8988T (cell line): ENCODE data around the gene MVP.
"Not testable (repeated sequence)": the region's sequence is repeated elsewhere in the genome, so short reads cannot be mapped to it uniquely, and the experiment has no call there.

ENCODE experiments used
- DNase-seq: peaks from one replicate; pipeline ENCODE4 v3.0.0; 2011

The MVP gene

DNA sequence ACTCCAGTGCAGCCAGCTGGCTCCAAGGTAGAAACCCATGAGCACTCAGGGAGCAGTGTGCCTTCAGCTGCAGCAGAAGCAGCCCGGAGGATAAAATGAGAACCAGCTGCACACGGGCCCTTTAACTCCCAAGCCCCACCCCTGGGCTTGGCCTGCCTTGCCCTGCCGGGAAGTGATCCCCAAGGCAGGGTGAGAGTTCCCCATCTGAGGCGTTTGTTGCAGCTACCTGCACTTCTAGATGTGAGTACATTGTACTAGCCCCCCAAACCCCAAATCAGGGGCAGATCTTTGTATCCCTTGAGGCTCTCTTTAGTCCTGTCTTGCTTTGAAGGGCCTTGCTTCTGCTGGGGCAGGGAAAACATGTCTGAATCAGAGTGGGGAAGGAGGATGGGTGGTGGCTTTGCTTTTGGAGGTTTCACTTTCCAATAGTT lies at the start of gene MVP:
Gene MVP, plus strand, starts transcription at position 192 of the 431 bp plus-strand sequence. CDS start 10,088 bp downstream, outside the sequence.
- DNase-seq, result no peak

DNA sequence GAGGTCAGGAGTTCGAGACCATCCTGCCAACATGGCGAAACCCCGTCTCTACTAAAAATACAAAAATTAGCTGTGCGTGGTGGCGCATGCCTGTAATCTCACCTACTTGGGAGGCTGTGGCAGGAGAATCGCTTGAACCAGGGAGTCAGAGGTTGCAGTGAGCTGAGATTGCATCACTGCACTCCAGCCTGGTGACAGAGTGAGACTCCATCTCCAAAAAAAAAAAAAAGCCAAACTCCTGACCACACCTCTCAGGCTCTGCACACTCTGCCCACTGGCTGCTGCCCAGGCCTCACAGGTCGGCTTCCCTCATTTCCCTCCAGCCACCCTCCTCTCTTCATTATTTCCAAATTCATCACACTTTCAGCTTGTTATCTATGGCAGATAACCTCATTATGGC lies 47.9 kb upstream of the MVP start:
- not testable (repeated sequence) for DNase-seq

DNA sequence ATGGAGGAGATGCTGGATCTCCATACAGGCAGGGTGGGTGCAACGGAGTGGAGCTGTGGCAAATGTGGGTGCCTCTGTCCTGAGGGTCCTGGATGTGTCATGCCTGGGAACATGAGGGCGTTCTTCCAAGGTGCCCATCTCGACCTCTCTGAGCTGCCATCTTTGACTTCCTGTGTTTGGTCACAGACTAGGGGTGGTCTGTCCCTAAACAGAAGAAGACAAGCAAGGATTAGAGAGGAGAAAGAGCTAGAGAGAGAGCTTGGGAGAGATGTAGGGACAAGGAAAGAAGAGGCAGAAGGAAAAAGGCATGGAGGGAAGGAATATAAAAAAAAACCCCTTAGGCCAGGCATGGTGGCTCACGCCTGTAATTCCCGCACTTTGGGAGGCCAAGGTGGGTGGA lies 45.5 kb upstream of the MVP start:
- no peak for DNase-seq

DNA sequence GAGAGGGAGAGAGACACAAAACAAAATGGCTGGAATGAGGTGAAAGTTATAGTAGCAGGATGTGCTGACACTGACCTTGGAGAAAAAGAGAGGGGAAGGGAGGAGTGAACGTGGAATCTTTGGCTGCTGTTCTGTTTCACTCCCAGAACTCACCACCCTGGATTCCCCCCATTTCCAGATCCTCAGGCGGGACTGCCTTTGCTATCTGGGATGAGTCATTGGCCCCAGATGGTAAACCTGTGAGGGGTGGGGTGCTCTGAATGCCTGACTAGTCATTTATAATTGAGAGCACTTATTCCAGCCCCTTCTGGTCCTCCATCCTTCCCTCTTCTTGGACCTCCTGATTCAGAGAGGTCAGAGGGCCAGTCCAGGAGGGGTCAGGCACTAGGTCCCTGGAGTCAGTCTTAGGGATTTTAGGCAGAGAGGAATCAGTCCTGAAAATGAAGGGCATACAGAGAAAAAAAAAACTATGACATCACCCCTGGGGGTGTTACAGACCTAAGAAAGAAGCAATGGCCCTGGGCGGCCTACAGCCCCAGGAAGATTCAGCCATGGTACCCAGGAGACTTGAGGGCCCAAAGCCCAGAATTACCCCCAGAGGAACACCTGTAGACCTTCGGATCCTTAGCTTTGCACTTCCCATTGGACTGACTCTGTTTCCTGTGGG lies 44.4 kb upstream of the MVP start:
- DNase-seq, result no peak

DNA sequence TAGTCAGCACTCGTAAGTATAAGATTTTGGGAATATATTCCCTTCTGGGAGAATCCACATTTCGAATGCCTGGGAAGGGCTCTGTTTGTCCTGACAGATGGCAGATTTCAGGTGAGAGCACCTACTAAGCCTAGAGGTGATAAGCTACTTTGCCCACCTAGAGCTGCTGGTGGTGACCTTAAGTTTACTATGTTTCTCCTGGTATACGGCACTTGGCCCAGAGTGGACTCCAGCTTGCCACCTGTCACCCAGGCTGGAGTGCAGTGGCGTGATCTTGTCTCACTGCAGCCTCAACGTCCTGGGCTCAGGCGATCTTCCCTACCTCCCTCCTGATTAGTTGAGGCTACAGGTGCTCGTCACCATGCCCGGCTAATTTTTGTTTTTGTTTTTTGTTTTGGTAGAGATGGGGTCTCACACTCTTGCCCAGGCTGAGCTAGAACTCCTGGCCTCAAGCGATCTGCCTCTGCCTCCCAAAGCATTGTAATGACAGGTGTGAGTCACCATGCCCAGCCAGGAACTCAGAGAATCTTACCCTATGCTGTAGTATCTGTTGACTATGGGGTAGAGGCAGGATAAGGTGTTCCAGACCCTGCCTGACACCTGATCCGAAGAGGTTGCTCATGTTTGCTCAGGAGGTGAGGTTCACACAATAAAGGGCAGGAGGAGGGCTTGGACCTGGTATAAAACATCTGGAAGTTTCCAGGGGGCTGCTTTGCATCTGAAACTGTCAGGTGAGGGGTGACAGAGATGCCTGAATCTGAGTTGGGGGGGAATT lies 42.5 kb upstream of the MVP start, which contains the start of gene ZG16:
Gene ZG16, plus strand, starts transcription at position 681 of the 775 bp plus-strand sequence. CDS start 1,011 bp downstream, outside the sequence.
- no peak for DNase-seq

DNA sequence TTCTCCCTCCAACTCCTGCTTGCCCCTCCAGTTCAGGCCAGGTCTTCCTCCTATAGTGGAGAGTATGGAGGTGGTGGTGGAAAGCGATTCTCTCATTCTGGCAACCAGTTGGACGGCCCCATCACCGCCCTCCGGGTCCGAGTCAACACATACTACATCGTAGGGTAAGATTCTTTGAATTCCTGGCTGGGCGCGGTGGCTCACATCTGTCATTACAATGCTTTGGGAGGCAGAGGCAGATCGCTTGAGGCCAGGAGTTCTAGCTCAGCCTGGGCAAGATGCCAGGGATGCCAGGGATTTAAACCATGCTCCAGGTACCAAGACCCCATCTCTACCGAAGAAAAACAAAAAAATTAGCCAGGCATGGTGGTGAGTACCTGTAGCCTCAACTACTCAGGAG lies 40.8 kb upstream of the MVP start:
- no peak for DNase-seq

DNA sequence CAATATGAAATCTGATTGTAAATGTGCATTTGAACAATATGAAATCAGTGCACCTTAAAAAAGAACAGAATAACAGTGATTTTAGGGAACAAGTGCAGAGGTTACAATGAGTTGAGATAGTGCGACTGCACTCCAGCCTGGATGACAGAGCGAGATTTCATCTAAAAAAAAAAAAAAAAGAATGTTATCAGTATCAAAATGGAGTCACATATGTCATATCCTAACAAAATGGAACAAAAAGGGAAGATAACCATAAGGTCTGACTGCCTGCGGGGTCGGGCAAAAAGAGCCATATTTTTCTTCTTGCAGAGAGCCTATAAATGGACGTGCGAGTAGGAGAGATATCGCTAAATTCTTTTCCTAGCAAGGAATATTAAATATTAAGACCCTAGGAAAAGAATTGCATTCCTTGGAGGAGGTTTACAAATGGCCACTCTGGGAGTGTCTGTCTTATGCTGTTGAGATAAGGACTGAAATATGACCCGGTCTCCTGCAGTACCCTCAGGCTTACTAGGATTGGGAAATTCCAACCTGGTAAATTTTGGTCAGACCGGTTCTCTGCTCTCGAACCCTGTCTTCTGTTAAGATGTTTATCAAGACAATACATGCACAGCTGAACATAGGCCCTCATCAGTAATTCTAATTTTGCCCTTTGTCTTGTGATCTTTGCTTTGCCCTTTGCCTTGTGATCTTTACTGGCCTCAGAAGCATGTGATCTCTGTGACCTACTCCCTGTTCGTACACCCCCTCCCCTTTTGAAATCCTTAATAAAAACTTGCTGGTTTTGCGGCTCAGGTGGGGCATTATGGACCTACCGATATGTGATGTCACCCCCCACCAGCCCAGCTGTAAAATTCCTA lies 36.9 kb upstream of the MVP start:
- DNase-seq, result not testable (repeated sequence)

DNA sequence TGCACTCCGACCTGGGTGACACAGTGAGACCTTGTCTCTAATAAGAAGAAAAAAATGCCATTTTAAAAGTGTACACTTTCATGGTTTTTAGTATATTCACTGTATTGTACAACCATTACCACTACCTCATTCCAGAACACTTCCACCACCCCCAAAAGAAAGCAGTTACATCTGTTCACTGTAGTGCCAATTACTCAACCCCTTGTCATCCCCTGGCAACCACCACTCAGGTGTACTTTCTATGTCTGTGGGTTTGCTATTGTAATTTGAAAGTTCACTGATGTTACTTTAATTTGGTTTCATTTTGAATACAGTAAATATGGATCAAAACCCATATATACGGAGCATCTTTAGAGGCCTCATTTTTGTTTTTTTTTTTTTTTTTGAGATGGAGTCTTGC lies 36.1 kb upstream of the MVP start:
- no peak for DNase-seq

DNA sequence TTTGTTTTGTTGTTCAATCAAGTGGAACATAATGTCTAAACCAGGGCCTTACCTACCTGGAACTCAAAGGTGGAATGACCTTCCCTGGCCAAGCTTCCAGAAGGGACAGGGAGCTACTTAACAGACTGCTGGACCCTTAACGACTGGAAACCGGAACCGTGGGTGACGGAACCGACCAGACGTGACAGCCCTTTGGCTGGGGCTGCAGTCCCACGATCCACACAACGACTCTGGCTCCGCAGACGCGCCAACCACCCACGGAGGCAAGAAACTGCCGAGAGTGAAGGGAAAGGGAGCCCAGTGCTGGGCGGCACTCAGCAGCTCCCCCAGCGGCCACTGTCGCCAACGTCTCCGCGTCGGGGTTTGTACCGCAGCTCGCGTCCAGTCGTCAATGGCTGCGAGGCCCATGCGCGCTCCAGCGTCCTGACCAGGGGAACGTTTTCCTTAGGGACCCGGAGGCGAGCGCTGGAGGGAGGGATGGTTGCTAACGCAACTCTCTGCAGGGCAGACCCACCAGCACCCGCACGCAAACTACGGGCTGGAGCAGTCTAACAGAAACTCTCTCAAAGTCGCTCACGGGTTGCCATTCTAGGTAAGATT lies 35.3 kb upstream of the MVP start:
- DNase-seq, result no peak

DNA sequence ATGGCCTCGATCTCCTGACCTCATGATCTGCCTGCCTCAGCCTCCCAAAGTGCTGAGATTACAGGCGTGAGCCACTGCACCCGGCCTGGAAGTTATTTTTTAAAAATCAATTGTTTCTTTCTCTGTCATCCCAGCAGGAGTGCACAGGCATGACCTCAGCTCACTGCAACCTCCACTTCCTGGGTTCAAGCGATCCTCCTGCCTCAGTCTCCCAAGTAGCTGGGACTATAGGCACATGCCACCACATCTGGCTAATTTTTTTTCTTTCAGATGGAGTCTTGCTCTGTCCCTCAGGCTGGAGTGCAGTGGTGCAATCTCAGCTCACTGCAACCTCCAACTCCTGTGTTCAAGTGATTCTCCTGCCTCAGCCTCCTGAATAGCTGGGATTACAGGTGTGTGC lies 33.1 kb upstream of the MVP start:
- DNase-seq, result not testable (repeated sequence)

DNA sequence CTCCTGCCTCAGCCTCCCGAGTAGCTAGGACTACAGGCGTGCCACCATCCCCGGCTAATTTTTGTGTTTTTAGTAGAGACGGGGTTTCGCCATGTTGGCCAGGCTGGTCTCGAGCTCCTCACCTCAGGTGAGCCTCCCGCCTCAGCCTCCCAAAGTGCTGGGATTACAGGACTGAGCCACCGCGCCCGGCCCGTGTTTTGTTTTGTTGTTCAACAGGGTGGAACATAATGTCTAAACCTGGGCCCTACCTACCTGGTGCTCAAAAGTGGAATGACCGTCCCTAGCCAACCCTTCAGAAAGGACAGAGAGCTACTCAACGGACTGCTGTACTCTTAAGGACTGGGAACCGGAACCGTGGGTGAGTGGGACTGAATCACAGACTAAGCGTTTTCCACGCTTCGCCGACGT lies 30.5 kb upstream of the MVP start:
- no peak for DNase-seq

DNA sequence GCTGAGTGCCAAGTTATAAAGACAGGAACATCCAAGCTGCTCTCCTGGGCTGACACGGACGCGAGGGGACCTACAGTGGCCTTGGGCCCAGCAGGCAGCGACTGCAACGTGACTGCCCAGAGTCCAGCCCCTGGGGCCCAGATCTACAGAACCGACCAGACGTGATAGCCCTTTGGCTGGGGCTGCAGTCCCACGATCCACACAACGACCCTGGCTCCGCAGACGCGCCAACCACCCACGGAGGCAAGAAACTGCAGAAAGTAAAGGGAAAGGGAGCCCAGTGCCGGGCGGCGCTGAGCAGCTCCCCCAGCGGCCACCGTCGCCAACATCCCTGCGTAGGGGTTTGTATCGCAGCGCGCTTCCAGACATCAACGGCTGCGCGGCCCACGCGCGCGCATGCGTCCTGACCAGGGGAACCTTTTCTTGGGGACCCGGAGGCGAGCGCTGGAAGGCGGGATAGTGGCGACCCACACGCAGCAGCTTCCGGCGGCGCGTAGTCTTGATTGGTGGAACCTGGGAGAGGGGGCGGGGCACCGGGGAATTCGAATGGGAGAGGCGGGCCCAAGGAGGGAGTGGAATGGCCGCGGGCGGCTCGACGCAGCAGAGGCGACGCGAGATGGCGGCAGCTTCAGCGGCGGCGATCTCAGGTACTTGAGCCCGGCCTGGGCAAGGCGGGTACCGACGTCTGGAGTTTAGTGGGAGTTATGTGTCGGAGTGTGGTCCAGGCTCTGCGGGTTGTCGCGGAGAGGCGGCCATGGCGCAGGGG lies 29.9 kb upstream of the MVP start, which contains the start of gene KIF22:
Gene KIF22, plus strand, starts transcription at position 569 of the 766 bp plus-strand sequence. Its CDS starts 9 bp downstream, at position 578.
- DNase-seq, result peak; percentile 93

DNA sequence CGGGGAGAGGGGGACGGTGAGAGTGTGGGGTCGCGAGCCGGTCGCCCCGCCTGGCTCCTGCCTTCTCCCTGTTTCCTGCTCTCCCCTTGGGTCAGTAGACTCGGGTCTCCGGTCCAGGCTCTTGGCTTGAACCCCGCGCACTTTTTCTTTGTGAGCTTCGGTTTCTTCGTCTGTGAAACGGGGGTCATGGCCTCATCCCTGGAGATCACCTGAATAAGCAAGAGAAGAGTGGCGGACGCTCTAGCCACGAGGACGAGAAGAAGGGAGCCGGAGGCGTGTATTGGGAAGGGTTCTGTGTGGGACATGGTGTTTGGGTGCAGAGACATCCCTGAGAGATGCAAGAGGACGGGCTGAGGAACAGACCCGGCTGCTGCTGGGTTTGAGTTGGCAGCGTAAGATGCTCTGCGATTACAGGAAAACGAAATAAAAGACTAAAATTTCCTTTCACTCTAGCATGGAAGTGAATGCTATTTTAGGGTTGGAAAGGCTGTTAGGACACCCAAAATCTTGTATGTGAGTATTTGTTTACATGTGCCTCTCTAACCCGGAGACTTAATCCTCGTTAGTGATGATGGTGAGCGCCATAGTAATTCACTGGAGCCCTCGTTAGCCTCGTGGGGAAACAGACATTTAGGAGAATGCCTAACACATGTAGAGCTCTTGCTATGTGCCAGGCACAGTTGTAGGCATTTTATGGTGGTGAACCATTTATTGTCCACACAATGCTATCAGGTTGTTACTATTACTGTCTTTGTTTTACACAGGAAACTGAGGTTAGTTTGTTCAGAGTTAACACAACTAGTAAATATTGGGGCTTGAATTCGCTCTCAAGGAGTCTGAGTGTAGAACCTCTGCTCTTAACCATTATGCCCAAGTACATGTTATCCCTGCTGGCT lies 29.1 kb upstream of the MVP start:
- no peak for DNase-seq

DNA sequence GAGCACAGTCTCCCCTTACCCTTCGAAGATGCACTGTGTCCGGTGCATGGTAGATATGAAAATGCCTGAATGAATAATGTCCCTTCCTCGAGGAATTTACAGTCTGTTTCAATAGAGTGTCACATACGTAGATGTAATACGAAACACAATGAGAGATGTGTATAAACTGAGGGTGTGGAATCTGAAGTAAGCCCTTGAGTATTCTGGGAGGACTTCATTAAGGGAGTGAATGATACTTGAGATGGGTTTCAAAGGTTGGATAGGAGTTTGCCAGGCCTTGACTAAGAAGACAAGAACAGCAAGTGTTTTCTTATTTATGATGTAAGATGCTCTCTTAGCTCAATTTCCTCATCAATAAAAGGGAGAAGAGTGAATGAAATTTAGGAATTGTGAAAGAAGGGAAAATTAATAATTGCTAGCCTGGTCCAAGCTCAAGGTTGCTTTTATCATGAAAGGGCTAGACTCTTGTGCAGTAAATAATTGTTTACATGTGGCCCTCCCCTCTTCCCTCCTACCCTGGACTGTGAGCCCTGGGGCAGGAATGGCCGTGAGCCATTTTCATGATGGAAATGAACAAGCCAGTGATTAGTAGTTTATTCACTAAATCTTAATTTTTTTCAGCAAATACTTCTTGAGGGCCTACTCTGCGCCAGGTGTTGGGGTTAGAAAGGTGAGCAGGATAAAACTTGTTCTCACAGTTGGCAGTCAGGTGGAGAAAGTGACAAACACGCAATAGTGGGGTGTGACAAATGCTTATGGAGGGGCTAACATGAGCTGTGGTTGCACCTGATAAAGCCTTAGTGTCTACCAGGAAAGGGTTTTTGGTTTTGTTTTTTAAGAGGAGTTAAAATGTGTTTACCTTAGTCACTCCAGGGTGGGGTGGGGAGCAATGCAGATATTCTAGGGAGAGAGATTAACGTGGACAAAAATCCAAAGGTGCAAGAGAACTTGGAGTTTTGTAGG lies 28.1 kb upstream of the MVP start:
- DNase-seq, result no peak

DNA sequence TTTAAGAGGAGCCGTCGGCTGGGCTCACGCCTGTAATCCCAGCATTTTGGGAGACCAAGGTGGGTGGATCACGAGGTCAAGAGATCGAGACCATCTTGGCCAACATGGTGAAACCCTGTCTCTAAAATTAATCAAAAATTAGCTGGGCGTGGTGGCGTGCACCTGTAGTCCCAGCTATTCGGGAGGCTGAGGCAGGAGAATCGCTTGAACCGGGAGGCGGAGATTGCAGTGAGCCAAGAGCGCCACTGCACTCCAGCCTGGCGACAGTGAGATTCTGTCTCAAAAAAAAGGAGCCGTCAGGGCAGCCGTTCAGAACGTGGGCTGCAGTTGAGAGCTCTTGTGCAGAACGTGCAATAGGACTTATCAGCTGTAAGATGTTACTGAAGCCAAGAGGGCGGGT lies 27.1 kb upstream of the MVP start:
- DNase-seq, result not testable (repeated sequence)

DNA sequence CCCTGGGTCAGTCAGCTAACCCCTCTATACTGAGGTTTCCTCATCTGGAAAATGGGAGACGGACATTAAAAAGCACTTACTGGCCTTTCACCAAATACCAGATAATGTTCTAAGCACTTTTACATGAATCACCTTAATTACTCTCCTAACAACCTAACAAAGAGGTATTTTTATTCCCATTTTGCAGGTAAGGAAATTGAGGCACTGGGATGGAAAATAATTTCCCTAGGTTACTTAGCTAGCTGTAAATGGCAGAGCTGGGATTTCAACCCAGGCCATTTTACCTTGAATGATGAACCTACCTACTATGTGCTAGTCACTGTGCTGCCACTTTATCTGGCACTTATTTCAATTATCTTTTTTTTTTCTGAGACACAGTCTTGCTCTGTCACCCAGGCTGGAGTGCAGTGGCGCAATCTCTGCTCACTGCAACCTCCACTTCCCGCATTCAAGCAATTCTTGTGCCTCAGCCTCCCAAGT lies 26.0 kb upstream of the MVP start:
- no peak for DNase-seq

DNA sequence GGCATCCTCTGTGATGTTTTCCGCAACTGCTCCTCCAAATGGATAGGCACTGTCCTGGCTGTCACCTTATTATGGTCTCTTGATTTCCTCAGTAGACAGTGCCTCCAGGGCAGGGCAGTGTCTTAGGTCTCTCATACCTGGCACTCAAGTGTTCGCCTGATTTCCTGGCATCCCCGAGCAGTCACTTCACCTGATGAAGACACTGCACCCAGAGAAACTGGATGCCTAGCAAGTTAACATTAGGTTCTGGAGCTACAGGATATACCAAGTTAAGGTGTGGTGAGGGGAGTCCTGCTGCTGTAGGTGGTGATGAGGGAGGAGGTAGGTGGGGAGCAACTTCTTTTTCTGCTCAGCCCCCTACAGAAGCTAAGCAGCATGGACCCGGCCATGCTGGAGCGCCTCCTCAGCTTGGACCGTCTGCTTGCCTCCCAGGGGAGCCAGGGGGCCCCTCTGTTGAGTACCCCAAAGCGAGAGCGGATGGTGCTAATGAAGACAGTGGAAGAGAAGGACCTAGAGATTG lies 17.8 kb upstream of the MVP start:
- no peak for DNase-seq

DNA sequence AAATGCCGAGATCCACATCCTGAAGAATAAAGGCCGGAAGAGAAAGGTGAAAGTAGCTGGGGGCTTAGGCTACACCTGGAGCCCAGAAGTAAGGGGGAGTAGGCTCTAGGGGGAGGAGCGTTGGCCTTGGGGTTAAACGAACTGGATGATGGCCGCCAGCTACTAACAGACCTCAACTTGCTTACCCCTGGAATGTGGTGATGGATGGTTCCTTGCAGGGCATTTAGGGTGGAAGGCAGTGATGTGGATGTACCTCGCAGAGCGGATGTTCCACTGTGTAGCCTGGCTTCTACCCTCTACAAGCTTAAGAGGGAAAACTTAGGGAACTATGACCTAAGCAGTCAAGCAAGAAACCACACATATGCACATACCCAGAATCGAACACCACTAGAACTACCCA lies 16.2 kb upstream of the MVP start:
- no peak for DNase-seq
